HepG2 (cell line): ENCODE results near the gene CEP104. TPM values are rescaled to one million over a fixed set of nuclear protein-coding genes. Genes with fewer than 3 reads are reported as not detected.
A peak's percentile ranks its signal among the peaks of the same experiment; 100 is the strongest.

ENCODE experiments used
- ADNP ChIP-seq: sonication (generic); formaldehyde crosslinking; IDR thresholded peaks from 2 replicates; pipeline ENCODE4 v1.4.0; 2020; ENCODE audit warnings: missing genetic modification reagents
- ATF1 ChIP-seq: IDR thresholded peaks from 2 replicates; pipeline ENCODE4 v1.6.1; 2016; ENCODE audit warnings: mild to moderate bottlenecking, control low read depth
- FOSL1 ChIP-seq: sonication (generic); formaldehyde crosslinking; IDR thresholded peaks from 2 replicates; pipeline ENCODE4 v1.9.0; 2021; ENCODE audit warnings: missing genetic modification reagents, borderline replicate concordance
- HOXA5 ChIP-seq: sonication (generic); formaldehyde crosslinking; IDR thresholded peaks from 2 replicates; pipeline ENCODE4 v1.4.0; 2020; ENCODE audit warnings: missing genetic modification reagents
- KMT2B ChIP-seq: IDR thresholded peaks from 2 replicates; pipeline ENCODE4 v1.6.1; 2016; ENCODE audit warnings: missing genetic modification reagents, missing compliant biosample characterization
- MTF2 ChIP-seq: sonication (generic); formaldehyde crosslinking; IDR thresholded peaks from 2 replicates; pipeline ENCODE4 v1.5.0; 2020; ENCODE audit warnings: missing genetic modification reagents, borderline replicate concordance
- PHF8 ChIP-seq: sonication (generic); formaldehyde crosslinking; IDR thresholded peaks from 2 replicates; pipeline ENCODE4 v1.5.0; 2020; ENCODE audit warnings: missing genetic modification reagents
- POLR2G ChIP-seq: fragments of 200-400 bp; formaldehyde crosslinking; IDR thresholded peaks from 2 replicates; pipeline ENCODE4 v1.6.1; 2018; ENCODE audit warnings: mild to moderate bottlenecking, low read depth, low read length, moderate library complexity
- REL ChIP-seq: sonication (generic); formaldehyde crosslinking; conservative IDR thresholded peaks from 2 replicates; pipeline ENCODE4 v1.8.0; 2022; ENCODE audit warnings: mild to moderate bottlenecking, missing genetic modification reagents, moderate library complexity
- RNF2 ChIP-seq: fragments of 450-650 bp; conservative IDR thresholded peaks from 2 replicates; pipeline ENCODE4 v1.6.1; 2016; ENCODE audit warnings: low read depth
- RORA ChIP-seq: sonication (generic); formaldehyde crosslinking; IDR thresholded peaks from 2 replicates; pipeline ENCODE4 v1.5.0; 2020; ENCODE audit warnings: mild to moderate bottlenecking, missing genetic modification reagents, moderate library complexity
- SMYD3 ChIP-seq: sonication (generic); formaldehyde crosslinking; IDR thresholded peaks from 2 replicates; pipeline ENCODE4 v1.8.1; 2023; ENCODE audit warnings: mild to moderate bottlenecking, missing genetic modification reagents
- TEAD2 ChIP-seq: sonication (generic); formaldehyde crosslinking; IDR thresholded peaks from 2 replicates; pipeline ENCODE4 v1.9.0; 2021; ENCODE audit warnings: missing genetic modification reagents
- THYN1 ChIP-seq: sonication (generic); formaldehyde crosslinking; IDR thresholded peaks from 2 replicates; pipeline ENCODE4 v1.8.1; 2023; ENCODE audit warnings: low read depth, mild to moderate bottlenecking, moderate library complexity, missing genetic modification reagents, borderline replicate concordance
- ZBTB7B ChIP-seq: sonication (generic); formaldehyde crosslinking; IDR thresholded peaks from 2 replicates; pipeline ENCODE4 v1.4.0; 2020; ENCODE audit warnings: missing genetic modification reagents
- ZMYM3 ChIP-seq: sonication (generic); formaldehyde crosslinking; IDR thresholded peaks from 2 replicates; pipeline ENCODE4 v1.5.1; 2020; ENCODE audit warnings: mild to moderate bottlenecking, missing genetic modification reagents
- ZNF570 ChIP-seq: sonication (generic); formaldehyde crosslinking; IDR thresholded peaks from 2 replicates; pipeline ENCODE4 v1.4.0; 2020; ENCODE audit warnings: mild to moderate bottlenecking, missing genetic modification reagents, borderline replicate concordance
- ZNF724P ChIP-seq: sonication (generic); formaldehyde crosslinking; IDR thresholded peaks from 2 replicates; pipeline ENCODE4 v1.8.0; 2022; ENCODE audit warnings: missing genetic modification reagents, borderline replicate concordance
- ZNF737 ChIP-seq: sonication (generic); formaldehyde crosslinking; IDR thresholded peaks from 2 replicates; pipeline ENCODE4 v1.5.0; 2020; ENCODE audit warnings: missing genetic modification reagents, mild to moderate bottlenecking, borderline replicate concordance
- polyA plus RNA-seq, 8 experiments: library from polyadenylated mRNA; depleted of rRNA in 3 of 8; stranded (reverse) in 7 of 8; unstranded in 1 of 8; fragments of >200 nt; fragmentation: Illumina TruSeq in 4 of 8; extraction: Trizol in 4 of 8; gene quantifications; 2 replicates each; pipeline versions ENCODE4 v1.2.1 to v1.2.3, GENCODE V29; 2011 to 2016; ENCODE audit warnings: low read depth in 4 of 8, missing spikeins in 1 of 8, mixed read lengths in 1 of 8; ENCODE audit not compliant: insufficient read depth in 1 of 8
- total RNA-seq, 5 experiments: library from RNA; depleted of rRNA; stranded (reverse); fragments of >200 nt; fragmentation: Illumina TruSeq; extraction: Trizol; gene quantifications; 2 replicates each; pipeline ENCODE4 v1.2.3, GENCODE V29; 2016; ENCODE audit warnings: low read depth in 1 of 5
- TF ChIP-seq, protein P1 (sequence below): sonication (generic); formaldehyde crosslinking; IDR thresholded peaks from 2 replicates; pipeline ENCODE4 v1.4.0; 2020; ENCODE audit warnings: low read depth, mild to moderate bottlenecking, missing genetic modification reagents
- TF ChIP-seq, protein P2 (sequence below): sonication (generic); formaldehyde crosslinking; IDR thresholded peaks from 2 replicates; pipeline ENCODE4 v1.5.1; 2020; ENCODE audit warnings: missing genetic modification reagents, mild to moderate bottlenecking, borderline replicate concordance
- TF ChIP-seq, protein P3 (sequence below): sonication (generic); formaldehyde crosslinking; IDR thresholded peaks from 2 replicates; pipeline ENCODE4 v1.8.0; 2022; ENCODE audit warnings: missing genetic modification reagents, mild to moderate bottlenecking, borderline replicate concordance

The CEP104 gene
- total and polyA plus RNA-seq, 2 of the 13 experiments (the other 11 are each of a cell fraction or from before 2014, with no cell fraction given) = 20.4 to 30.1 TPM

DNA sequence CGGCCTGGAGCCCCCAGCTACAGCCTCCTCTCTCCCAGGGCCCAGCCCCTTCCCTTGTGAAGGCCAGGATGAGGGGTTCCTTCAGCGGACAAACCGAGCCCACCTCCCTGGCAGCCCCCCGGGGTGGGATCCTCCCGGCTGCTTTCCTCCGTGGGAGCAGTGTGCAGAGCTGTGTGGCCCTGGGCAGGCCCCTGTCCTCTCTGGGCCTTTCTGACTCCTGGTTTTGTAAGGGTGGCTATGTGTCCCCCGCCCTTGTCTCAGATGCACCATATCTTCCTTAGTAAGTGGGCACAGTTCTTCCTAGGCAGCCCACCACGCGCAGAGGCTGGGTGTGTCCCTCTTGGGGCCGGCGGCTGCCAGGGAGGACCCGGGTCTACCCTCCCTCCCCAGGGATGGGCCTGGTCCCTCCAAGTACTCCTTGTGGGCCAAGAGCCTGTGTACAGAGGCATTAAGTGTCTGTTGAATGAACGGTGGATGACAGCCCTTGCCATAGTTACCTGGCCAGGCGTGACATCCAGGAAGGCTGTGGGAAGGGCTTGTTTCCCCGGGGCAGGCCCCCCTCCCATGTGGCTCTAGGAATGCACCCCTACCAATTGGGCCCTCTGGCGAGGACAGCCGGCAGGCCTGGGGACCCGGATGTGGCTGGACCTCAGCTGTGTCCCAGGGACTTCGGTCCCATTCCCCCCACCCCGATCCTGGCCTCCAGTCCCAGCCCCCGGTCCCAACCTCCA lies 80.6 kb downstream of the CEP104 start (continued):
- TF ChIP-seq SMYD3 (CRISPR knock-in tag) (0 out of 2 replicates have a peak, but pooled peaks have one; percentile 27), ATF1 (CRISPR knock-in tag) (no peak), ZNF570 (CRISPR knock-in tag) (no peak), FOSL1 (CRISPR knock-in tag) (no peak), TEAD2 (no peak), ZNF737 (CRISPR knock-in tag) (no peak), KMT2B (no peak), HOXA5 (CRISPR knock-in tag) (no peak), THYN1 (CRISPR knock-in tag) (no peak), ZBTB7B (CRISPR knock-in tag) (no peak), RORA (CRISPR knock-in tag) (no peak), REL (CRISPR knock-in tag) (no peak), ZNF724P (CRISPR knock-in tag) (0 out of 2 replicates have a peak, but pooled peaks have one; percentile 33), POLR2G (peak; percentile 16; the same call in 1 of the 2 replicates), MTF2 (CRISPR knock-in tag) (no peak), ADNP (CRISPR knock-in tag) (no peak), PHF8 (CRISPR knock-in tag) (no peak), RNF2 (0 out of 2 replicates have a peak, but pooled peaks have one; percentile 36), ZMYM3 (CRISPR knock-in tag) (peak; percentile 24)
- TF ChIP-seq, protein P1, sequence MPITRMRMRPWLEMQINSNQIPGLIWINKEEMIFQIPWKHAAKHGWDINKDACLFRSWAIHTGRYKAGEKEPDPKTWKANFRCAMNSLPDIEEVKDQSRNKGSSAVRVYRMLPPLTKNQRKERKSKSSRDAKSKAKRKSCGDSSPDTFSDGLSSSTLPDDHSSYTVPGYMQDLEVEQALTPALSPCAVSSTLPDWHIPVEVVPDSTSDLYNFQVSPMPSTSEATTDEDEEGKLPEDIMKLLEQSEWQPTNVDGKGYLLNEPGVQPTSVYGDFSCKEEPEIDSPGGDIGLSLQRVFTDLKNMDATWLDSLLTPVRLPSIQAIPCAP = no peak
- TF ChIP-seq, protein P2, sequence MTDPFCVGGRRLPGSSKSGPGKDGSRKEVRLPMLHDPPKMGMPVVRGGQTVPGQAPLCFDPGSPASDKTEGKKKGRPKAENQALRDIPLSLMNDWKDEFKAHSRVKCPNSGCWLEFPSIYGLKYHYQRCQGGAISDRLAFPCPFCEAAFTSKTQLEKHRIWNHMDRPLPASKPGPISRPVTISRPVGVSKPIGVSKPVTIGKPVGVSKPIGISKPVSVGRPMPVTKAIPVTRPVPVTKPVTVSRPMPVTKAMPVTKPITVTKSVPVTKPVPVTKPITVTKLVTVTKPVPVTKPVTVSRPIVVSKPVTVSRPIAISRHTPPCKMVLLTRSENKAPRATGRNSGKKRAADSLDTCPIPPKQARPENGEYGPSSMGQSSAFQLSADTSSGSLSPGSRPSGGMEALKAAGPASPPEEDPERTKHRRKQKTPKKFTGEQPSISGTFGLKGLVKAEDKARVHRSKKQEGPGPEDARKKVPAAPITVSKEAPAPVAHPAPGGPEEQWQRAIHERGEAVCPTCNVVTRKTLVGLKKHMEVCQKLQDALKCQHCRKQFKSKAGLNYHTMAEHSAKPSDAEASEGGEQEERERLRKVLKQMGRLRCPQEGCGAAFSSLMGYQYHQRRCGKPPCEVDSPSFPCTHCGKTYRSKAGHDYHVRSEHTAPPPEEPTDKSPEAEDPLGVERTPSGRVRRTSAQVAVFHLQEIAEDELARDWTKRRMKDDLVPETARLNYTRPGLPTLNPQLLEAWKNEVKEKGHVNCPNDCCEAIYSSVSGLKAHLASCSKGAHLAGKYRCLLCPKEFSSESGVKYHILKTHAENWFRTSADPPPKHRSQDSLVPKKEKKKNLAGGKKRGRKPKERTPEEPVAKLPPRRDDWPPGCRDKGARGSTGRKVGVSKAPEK = no peak
- TF ChIP-seq, protein P3, sequence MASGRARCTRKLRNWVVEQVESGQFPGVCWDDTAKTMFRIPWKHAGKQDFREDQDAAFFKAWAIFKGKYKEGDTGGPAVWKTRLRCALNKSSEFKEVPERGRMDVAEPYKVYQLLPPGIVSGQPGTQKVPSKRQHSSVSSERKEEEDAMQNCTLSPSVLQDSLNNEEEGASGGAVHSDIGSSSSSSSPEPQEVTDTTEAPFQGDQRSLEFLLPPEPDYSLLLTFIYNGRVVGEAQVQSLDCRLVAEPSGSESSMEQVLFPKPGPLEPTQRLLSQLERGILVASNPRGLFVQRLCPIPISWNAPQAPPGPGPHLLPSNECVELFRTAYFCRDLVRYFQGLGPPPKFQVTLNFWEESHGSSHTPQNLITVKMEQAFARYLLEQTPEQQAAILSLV (CRISPR knock-in tag) = 0 out of 2 replicates have a peak, but pooled peaks have one; percentile 11
